Activated CD8-positive, alpha-beta T cell treated with anti-CD3 and anti-CD28 coated beads, Interleukin-2, amount 10 ng/mL, durations not matched to agents 7 days and 5 days (primary cell): ENCODE results near the gene SAT1. TPM values are rescaled to one million over a fixed set of nuclear protein-coding genes. Genes with fewer than 3 reads are reported as not detected.
"Not testable (repeated sequence)": the region's sequence is repeated elsewhere in the genome, so short reads cannot be mapped to it uniquely, and the experiment has no call there.

Experiments used
- ATAC-seq: fragments of 150-1000 bp; cut with Tn5 transposase; one replicate; pipeline ENCODE4 v1.10.0; 2021; ENCODE audit warnings: moderate library complexity
- CTCF ChIA-PET: fragments of 350-600 bp; sonication (Branson Sonifier 250); formaldehyde crosslinking; loops from one replicate; lab custom pipeline; 2021; ENCODE audit warnings: antibody characterized with exemption; lab: Charles Lee
- POLR2A ChIA-PET: fragments of 350-600 bp; sonication (Branson Sonifier 250); formaldehyde crosslinking; loops from one replicate; lab custom pipeline; 2021; ENCODE audit warnings: antibody characterized with exemption; lab: Charles Lee
- DNase-seq: peaks from one replicate; pipeline ENCODE4 v3.0.0-alpha.2; 2020
- H3K27ac Mint-ChIP-seq: one replicate; pipeline ENCODE4 v1.8.0; 2021; ENCODE audit warnings: mild to moderate bottlenecking, mixed read lengths
- H3K27me3 Mint-ChIP-seq: one replicate; pipeline ENCODE4 v1.8.0; 2021; ENCODE audit warnings: low read depth, mixed read lengths
- H3K36me3 Mint-ChIP-seq: one replicate; pipeline ENCODE4 v1.8.0; 2021; ENCODE audit warnings: low read depth, mixed read lengths
- H3K4me1 Mint-ChIP-seq: one replicate; pipeline ENCODE4 v1.8.0; 2021; ENCODE audit warnings: low read depth, mixed read lengths
- H3K4me3 Mint-ChIP-seq: one replicate; pipeline ENCODE4 v1.8.0; 2021; ENCODE audit warnings: mild to moderate bottlenecking, mixed read lengths
- H3K9me3 Mint-ChIP-seq: one replicate; pipeline ENCODE4 v1.8.0; 2022; ENCODE audit warnings: mixed read lengths; ENCODE audit not compliant: insufficient read depth
- total RNA-seq, 2 experiments: library from RNA; stranded (reverse); gene quantifications; one replicate each; pipeline ENCODE4 v1.2.3, GENCODE V29; 2021

Gene SAT1
- total RNA-seq, 2 experiments from 2014 or later, result 83.4 to 87.5 TPM

DNA sequence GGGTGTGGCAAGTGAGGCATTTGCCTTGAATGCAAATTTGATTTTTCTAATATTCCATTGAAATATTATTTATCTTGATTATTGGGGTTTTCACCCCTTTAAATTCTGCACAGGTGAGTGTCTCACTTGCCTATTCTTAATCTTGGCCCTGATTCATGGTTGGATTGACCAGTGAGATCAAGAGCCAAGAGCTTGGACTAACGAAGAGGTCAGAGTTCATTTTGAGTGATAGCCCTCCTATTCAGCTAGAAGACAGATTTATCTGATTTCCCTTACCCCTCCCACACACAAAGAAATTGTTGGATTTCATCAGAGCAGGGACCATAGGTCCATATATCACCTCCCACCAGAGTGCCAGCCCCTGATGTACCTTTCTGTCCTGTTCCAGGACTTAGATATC is 28.3 kb upstream of the SAT1 start:
- ChIA-PET CTCF (interaction anchor here (1.7 kb wide), 1 partner anchor 147 kb away, joined by 6 read pairs; no protein-coding TSS in a partner anchor), POLR2A (interaction anchor here (0.6 kb wide), 1 partner anchor 12 kb away, joined by 3 read pairs; no protein-coding TSS in a partner anchor)
- Mint-ChIP-seq H3K4me3 (no peak overlapping the region), H3K4me1 (peaks cover 7% of the 10 kb centered on the region), H3K9me3 (no peaks in the 10 kb centered on the region), H3K27me3 (no peaks in the 10 kb centered on the region), H3K27ac (no peak overlapping the region), H3K36me3 (no peaks in the 10 kb centered on the region)
- no peak for ATAC-seq
- DNase-seq, result no peak

GRCh38 chrX:23756165-23756564 is 26.8 kb upstream of the SAT1 start:
- H3K4me1 Mint-ChIP-seq, result peaks cover 7% of the 10 kb centered on the region
- CTCF ChIA-PET, result no interaction called here
- no peaks in the 10 kb centered on the region for H3K27me3 Mint-ChIP-seq
- ATAC-seq, result peak; percentile 85
- POLR2A ChIA-PET, result interaction anchor here (1.6 kb wide), 1 partner anchor 27 kb away, joined by 9 read pairs; the partner anchor contains the start of gene SAT1
- H3K36me3 Mint-ChIP-seq, result no peaks in the 10 kb centered on the region
- H3K27ac Mint-ChIP-seq, result no peak overlapping the region
- no peak overlapping the region for H3K4me3 Mint-ChIP-seq
- DNase-seq, result peak; percentile 79
- no peaks in the 10 kb centered on the region for H3K9me3 Mint-ChIP-seq

- ChIA-PET CTCF (no interaction called here), POLR2A (no interaction called here)
- Mint-ChIP-seq H3K4me3 (no peak overlapping the region), H3K27me3 (no peaks in the 10 kb centered on the region), H3K4me1 (peaks cover 7% of the 10 kb centered on the region), H3K9me3 (no peaks in the 10 kb centered on the region), H3K36me3 (no peaks in the 10 kb centered on the region), H3K27ac (no peak overlapping the region)
- DNase-seq (no peak), ATAC-seq (no peak)
These were observed 23.2 kb upstream of the SAT1 start for GRCh38 chrX:23759821-23760220.

DNA sequence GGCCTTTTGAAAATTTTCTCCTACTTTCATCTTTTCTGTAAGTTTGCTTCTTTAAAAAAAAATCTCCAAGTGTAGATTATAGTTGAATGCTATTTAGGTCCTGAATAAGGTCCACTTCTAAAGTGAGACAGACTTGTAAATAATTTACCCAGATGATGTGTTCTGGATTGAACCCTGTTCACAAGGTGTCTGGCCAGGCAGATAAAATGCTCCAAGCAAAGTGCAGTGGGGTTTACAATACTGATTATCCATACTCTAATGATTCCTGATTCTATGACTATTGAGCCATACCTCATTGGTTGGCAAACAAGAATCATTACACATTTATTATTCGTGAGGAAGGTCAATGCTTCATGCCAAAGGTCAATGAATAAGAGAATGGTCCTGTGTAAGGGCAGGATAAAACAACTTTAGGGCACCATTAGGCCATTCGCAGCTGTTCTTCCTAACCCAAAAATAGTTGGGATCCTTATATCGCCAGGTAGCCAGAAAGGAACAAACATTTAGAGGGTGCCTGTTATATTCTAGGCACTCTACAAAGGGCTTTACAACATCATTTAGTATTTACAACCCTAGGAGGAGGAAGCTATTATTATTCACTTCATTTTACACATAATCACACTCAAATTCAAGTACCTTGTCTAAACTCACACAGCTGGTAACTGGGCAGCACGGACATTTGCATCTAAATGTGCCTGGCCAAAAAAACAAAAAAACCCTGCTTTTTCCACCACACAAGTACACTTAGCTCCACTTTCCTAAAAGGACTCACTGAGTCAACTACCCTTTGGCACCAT is 18.6 kb upstream of the SAT1 start:
- H3K27me3 Mint-ChIP-seq, result no peaks in the 10 kb centered on the region
- no peak overlapping the region for H3K4me3 Mint-ChIP-seq
- CTCF ChIA-PET, result no interaction called here
- POLR2A ChIA-PET, result no interaction called here
- ATAC-seq (no peak), DNase-seq (no peak)
- no peaks in the 10 kb centered on the region for H3K9me3 Mint-ChIP-seq
- H3K36me3 Mint-ChIP-seq, result no peaks in the 10 kb centered on the region
- peaks cover 3% of the 10 kb centered on the region for H3K4me1 Mint-ChIP-seq
- H3K27ac Mint-ChIP-seq, result no peak overlapping the region

GRCh38 chrX:23765449-23765848 is 17.5 kb upstream of the SAT1 start:
- H3K4me3 Mint-ChIP-seq, result no peak overlapping the region
- ChIA-PET CTCF (interaction anchor here (1.2 kb wide), 1 partner anchor 136 kb away, joined by 6 read pairs; no protein-coding TSS in a partner anchor), POLR2A (interaction anchor here (2.6 kb wide), 1 partner anchor 18 kb away, joined by 19 read pairs; the partner anchor contains the start of gene SAT1)
- H3K27me3 Mint-ChIP-seq, result no peaks in the 10 kb centered on the region
- H3K36me3 Mint-ChIP-seq, result no peaks in the 10 kb centered on the region
- H3K9me3 Mint-ChIP-seq, result no peaks in the 10 kb centered on the region
- H3K27ac Mint-ChIP-seq, result no peak overlapping the region
- peaks cover 8% of the 10 kb centered on the region for H3K4me1 Mint-ChIP-seq
- DNase-seq, result no peak
- ATAC-seq, result no peak

GRCh38 chrX:23765868-23766267 is 17.1 kb upstream of the SAT1 start:
- Mint-ChIP-seq H3K27me3 (no peaks in the 10 kb centered on the region), H3K9me3 (no peaks in the 10 kb centered on the region), H3K4me1 (peaks cover 8% of the 10 kb centered on the region), H3K4me3 (no peak overlapping the region), H3K36me3 (no peaks in the 10 kb centered on the region), H3K27ac (no peak overlapping the region)
- DNase-seq (no peak), ATAC-seq (no peak)
- CTCF ChIA-PET, result interaction anchor here (1.2 kb wide), 1 partner anchor 136 kb away, joined by 6 read pairs; no protein-coding TSS in a partner anchor
- POLR2A ChIA-PET, result interaction anchor here (0.6 to 2.6 kb wide), 2 partner anchors 17 to 23 kb away, joined by 3 to 19 read pairs; partner anchors contain the start of gene SAT1

GRCh38 chrX:23766650-23767551 is 16.1 kb upstream of the SAT1 start:
- Mint-ChIP-seq H3K27me3 (no peaks in the 10 kb centered on the region), H3K9me3 (no peaks in the 10 kb centered on the region), H3K4me1 (peaks cover 8% of the 10 kb centered on the region), H3K36me3 (no peaks in the 10 kb centered on the region), H3K27ac (peak overlapping the region; percentile 60), H3K4me3 (peak overlapping the region; percentile 46)
- DNase-seq (no peak), ATAC-seq (peak; percentile 65)
- ChIA-PET CTCF (interaction anchor here (1.5 to 2.1 kb wide), 2 partner anchors 67 to 135 kb away, joined by 3 to 9 read pairs; no protein-coding TSS in a partner anchor), POLR2A (interaction anchor here (0.6 to 2.6 kb wide), 3 partner anchors 12 to 24 kb away, joined by 3 to 19 read pairs (median 3); partner anchors contain the start of gene SAT1)

DNA sequence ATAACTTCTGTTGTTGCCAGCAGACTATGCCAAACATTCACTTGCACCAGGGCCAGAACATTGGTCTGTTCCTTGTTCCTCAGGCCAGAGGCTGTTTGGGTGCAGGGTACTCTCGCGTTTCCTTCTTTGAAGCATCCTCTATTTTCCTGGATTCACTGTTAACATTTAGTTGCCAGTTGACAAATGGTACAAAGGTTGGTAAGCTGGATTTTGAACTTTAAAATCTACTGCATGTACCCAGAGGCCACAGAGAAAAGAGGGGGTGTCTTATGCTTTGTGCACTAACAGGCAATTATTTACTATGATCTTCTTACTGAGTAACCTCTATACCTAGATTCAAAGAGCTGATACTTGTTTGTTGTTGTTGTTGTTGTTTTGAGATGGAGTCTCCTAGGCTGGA is 12.8 kb upstream of the SAT1 start:
- DNase-seq (no peak), ATAC-seq (no peak)
- H3K36me3 Mint-ChIP-seq, result peaks cover 1% of the 10 kb centered on the region
- CTCF ChIA-PET, result interaction anchor here (1.1 kb wide), 1 partner anchor 132 kb away, joined by 5 read pairs; no protein-coding TSS in a partner anchor
- H3K4me3 Mint-ChIP-seq, result no peak overlapping the region
- H3K27me3 Mint-ChIP-seq, result no peaks in the 10 kb centered on the region
- peaks cover 27% of the 10 kb centered on the region for H3K4me1 Mint-ChIP-seq
- POLR2A ChIA-PET, result interaction anchor here (1.4 kb wide), 1 partner anchor 13 kb away, joined by 15 read pairs; the partner anchor contains the start of gene SAT1
- no peaks in the 10 kb centered on the region for H3K9me3 Mint-ChIP-seq
- H3K27ac Mint-ChIP-seq, result no peak overlapping the region

DNA sequence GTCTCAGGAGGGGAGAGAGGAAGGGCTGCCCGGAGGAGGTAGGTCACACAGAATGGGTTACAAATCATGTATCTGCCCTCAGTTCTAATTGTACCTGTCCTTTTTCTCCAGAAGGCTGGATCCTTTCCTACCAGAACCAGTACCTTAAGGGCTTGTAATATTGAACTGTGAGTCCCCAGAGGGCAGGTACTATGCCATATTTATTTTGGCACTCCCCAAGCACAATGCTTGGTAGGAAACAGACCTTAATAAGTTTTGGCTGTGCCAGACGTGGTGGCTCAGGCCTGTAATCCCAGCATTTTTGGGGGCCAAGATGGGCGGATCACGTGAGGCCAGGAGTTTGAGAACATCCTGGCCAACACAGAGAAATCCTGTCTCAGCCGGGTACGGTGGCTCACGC is 11.9 kb upstream of the SAT1 start:
- not testable (repeated sequence) for DNase-seq, H3K27ac Mint-ChIP-seq, H3K4me3 Mint-ChIP-seq, H3K27me3 Mint-ChIP-seq, H3K36me3 Mint-ChIP-seq, ATAC-seq, H3K9me3 Mint-ChIP-seq
- ChIA-PET POLR2A (interaction anchor here (1.4 kb wide), 1 partner anchor 12 kb away, joined by 15 read pairs; the partner anchor contains the start of gene SAT1), CTCF (interaction anchor here (2.0 kb wide), 1 partner anchor 131 kb away, joined by 9 read pairs; no protein-coding TSS in a partner anchor)
- H3K4me1 Mint-ChIP-seq, result peaks cover 27% of the 10 kb centered on the region

- H3K27ac Mint-ChIP-seq, result peak overlapping the region; percentile 98
- peak overlapping the region; percentile 67 for H3K4me3 Mint-ChIP-seq
- peaks cover 1% of the 10 kb centered on the region for H3K36me3 Mint-ChIP-seq
- ATAC-seq, result peak; percentile 93
- CTCF ChIA-PET, result no interaction called here
- peaks cover 23% of the 10 kb centered on the region for H3K4me1 Mint-ChIP-seq
- H3K9me3 Mint-ChIP-seq, result no peaks in the 10 kb centered on the region
- no peaks in the 10 kb centered on the region for H3K27me3 Mint-ChIP-seq
- peak; percentile 68 for DNase-seq
- POLR2A ChIA-PET, result interaction anchor here (1.9 kb wide), 1 partner anchor 10 kb away, joined by 27 read pairs; the partner anchor contains the start of gene SAT1
These were observed 9.3 kb upstream of the SAT1 start for GRCh38 chrX:23773601-23774175.

DNA sequence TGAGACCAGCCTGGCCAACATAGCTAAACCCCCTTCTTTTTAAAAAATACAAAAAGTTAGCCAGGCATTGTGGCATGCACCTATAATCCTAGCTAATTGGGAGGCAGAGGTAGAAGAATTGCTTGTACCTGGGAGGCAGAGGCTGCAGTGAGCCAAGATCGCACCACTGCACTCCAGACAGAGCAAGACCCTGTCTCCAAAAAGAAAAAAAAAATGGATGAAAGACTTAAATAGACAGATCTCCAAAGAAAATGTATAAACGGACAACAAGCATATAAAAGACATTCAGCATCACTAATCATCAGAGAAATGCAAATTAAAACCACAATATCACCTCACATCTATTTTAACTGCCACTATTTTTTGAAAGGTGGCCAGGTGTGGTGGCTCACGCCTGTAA is 6.6 kb upstream of the SAT1 start:
- ChIA-PET CTCF (interaction anchor here (1.7 kb wide), 1 partner anchor 126 kb away, joined by 5 read pairs; no protein-coding TSS in a partner anchor), POLR2A (no interaction called here)
- no peak overlapping the region for H3K4me3 Mint-ChIP-seq
- no peak for ATAC-seq
- H3K9me3 Mint-ChIP-seq, result no peaks in the 10 kb centered on the region
- peaks cover 26% of the 10 kb centered on the region for H3K4me1 Mint-ChIP-seq
- H3K27ac Mint-ChIP-seq, result no peak overlapping the region
- no peaks in the 10 kb centered on the region for H3K27me3 Mint-ChIP-seq
- no peak for DNase-seq
- peaks cover 1% of the 10 kb centered on the region for H3K36me3 Mint-ChIP-seq
